ENCODE data around the gene U2AF1.
"Not testable (repeated sequence)": the region's sequence is repeated elsewhere in the genome, so short reads cannot be mapped to it uniquely, and the experiment has no call there.

- not testable (repeated sequence) for TF ChIP-seq EZH2 (IDR thresholded peaks at IDR 0.05; ENCODE audit: low read length)
- TF ChIP-seq, protein P1, sequence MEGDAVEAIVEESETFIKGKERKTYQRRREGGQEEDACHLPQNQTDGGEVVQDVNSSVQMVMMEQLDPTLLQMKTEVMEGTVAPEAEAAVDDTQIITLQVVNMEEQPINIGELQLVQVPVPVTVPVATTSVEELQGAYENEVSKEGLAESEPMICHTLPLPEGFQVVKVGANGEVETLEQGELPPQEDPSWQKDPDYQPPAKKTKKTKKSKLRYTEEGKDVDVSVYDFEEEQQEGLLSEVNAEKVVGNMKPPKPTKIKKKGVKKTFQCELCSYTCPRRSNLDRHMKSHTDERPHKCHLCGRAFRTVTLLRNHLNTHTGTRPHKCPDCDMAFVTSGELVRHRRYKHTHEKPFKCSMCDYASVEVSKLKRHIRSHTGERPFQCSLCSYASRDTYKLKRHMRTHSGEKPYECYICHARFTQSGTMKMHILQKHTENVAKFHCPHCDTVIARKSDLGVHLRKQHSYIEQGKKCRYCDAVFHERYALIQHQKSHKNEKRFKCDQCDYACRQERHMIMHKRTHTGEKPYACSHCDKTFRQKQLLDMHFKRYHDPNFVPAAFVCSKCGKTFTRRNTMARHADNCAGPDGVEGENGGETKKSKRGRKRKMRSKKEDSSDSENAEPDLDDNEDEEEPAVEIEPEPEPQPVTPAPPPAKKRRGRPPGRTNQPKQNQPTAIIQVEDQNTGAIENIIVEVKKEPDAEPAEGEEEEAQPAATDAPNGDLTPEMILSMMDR (optimal IDR thresholded peaks at IDR 0.05 in 1 of 3, IDR thresholded peaks at IDR 0.05 in 1 of 3, conservative IDR thresholded peaks at IDR 0.05 in 1 of 3; ENCODE audit: extremely low read depth in 1 of 3, insufficient read depth in 2 of 3, low read length in 3 of 3), result not testable (repeated sequence)
Observed at GRCh38 chr21:43101676-43102075, 5.7 kb downstream of the U2AF1 start.

All from keratinocyte (primary cell).